B cell (primary cell): ENCODE measurements around the gene OCIAD2. TPM values are rescaled to one million over a fixed set of nuclear protein-coding genes. Genes with fewer than 3 reads are reported as not detected.
A peak's percentile ranks its signal among the peaks of the same experiment; 100 is the strongest.

ENCODE experiments used
- ATAC-seq: fragments of 200-7000 bp; cut with Tn5 transposase; one replicate; pipeline ENCODE4 v1.10.0; 2021; ENCODE audit warnings: low read depth, mild to moderate bottlenecking, moderate number of reproducible peaks, moderate library complexity
- CTCF ChIA-PET: fragments of 350-600 bp; sonication (Branson Sonifier 250); formaldehyde crosslinking; loops from one replicate; lab custom pipeline; 2021; ENCODE audit warnings: antibody characterized with exemption, inconsistent platforms; lab: Charles Lee
- POLR2A ChIA-PET: fragments of 350-600 bp; sonication (Branson Sonifier 250); formaldehyde crosslinking; loops from one replicate; lab custom pipeline; 2021; ENCODE audit warnings: antibody characterized with exemption; lab: Charles Lee
- DNase-seq: peaks from one replicate; pipeline ENCODE4 v3.0.0; 2013
- H2AFZ ChIP-seq: 2 replicates; pipeline ENCODE4 v1.6.1; 2012; ENCODE audit warnings: mild to moderate bottlenecking, low read depth, low read length; ENCODE audit not compliant: insufficient read depth, poor library complexity, severe bottlenecking
- H3K27ac ChIP-seq, 2 donors: 1 replicate in 1 of 2; 2 replicates in 1 of 2; pipeline ENCODE4 v1.5.1; 2012 to 2013; ENCODE audit warnings: low read length in 2 of 2, mild to moderate bottlenecking in 2 of 2, moderate library complexity in 1 of 2
- H3K27me3 ChIP-seq, 4 experiments: fragments of 200-600 bp in 1 of 4; sonication (generic) in 1 of 4; replicated peaks in 1 of 4; 1 replicate in 2 of 4; 2 replicates in 2 of 4; pipeline versions ENCODE4 v1.6.1 to v1.7.0; 2013 to 2016; ENCODE audit warnings: low read length in 3 of 4, mild to moderate bottlenecking in 2 of 4, mixed read lengths in 1 of 4, moderate library complexity in 1 of 4; ENCODE audit not compliant: insufficient read depth in 4 of 4, control insufficient read depth in 3 of 4; ENCODE audit errors: control extremely low read depth in 1 of 4
- H3K36me3 ChIP-seq, 2 experiments: replicated peaks in 1 of 2; 1 replicate in 1 of 2; 2 replicates in 1 of 2; pipeline versions ENCODE4 v1.6.1 to v1.7.1; 2013; ENCODE audit warnings: low read length in 1 of 2; ENCODE audit not compliant: insufficient read depth in 2 of 2, control insufficient read depth in 1 of 2; ENCODE audit errors: control extremely low read depth in 1 of 2, extremely low read depth in 1 of 2
- H3K4me1 ChIP-seq, 2 donors: fragments of 200-600 bp in 1 of 2; sonication (generic) in 1 of 2; 1 replicate in 1 of 2; 2 replicates in 1 of 2; pipeline versions ENCODE4 v1.5.1 to v1.6.1; 2013 to 2017; ENCODE audit warnings: low read length in 2 of 2; ENCODE audit not compliant: control insufficient read depth in 2 of 2, insufficient read depth in 2 of 2
- H3K4me2 ChIP-seq: replicated peaks from 2 replicates; pipeline ENCODE3; 2012; ENCODE audit warnings: mild to moderate bottlenecking, low read depth, low read length; ENCODE audit not compliant: poor library complexity, severe bottlenecking
- H3K4me3 ChIP-seq, 5 experiments: fragments of 200-600 bp in 1 of 5; sonication (generic) in 1 of 5; 1 replicate in 3 of 5; 2 replicates in 2 of 5; pipeline versions ENCODE4 v1.5.1 to v1.7.0; 2011 to 2016; ENCODE audit warnings: low read length in 4 of 5, mild to moderate bottlenecking in 4 of 5, low read depth in 2 of 5, control low read depth in 1 of 5, moderate library complexity in 1 of 5; ENCODE audit not compliant: insufficient read depth in 1 of 5; ENCODE audit errors: control extremely low read depth in 1 of 5, extremely low read depth in 1 of 5
- H3K79me2 ChIP-seq: fragments of 200-600 bp; sonication (generic); one replicate; pipeline ENCODE4 v1.6.0; 2016; ENCODE audit warnings: low read length; ENCODE audit not compliant: control insufficient read depth, insufficient read depth
- H3K9ac ChIP-seq: fragments of 200-600 bp; sonication (generic); 2 replicates; pipeline ENCODE4 v1.6.1; 2017; ENCODE audit warnings: mild to moderate bottlenecking, low read length, moderate library complexity
- H3K9me3 ChIP-seq, 3 donors: one replicate each; pipeline versions ENCODE4 v1.6.1 to v1.7.1; 2013; ENCODE audit warnings: low read length in 2 of 3; ENCODE audit not compliant: control insufficient read depth in 2 of 3, insufficient read depth in 1 of 3; ENCODE audit errors: control extremely low read depth in 1 of 3
- H4K20me1 ChIP-seq: 2 replicates; pipeline ENCODE4 v1.6.0; 2012; ENCODE audit warnings: mild to moderate bottlenecking, low read length; ENCODE audit not compliant: insufficient read depth, control insufficient read depth, poor library complexity, severe bottlenecking
- H3K27ac Mint-ChIP-seq: one replicate; pipeline ENCODE4 v1.8.0; 2021; ENCODE audit warnings: mixed read lengths
- H3K27me3 Mint-ChIP-seq: one replicate; pipeline ENCODE4 v1.8.0; 2021; ENCODE audit warnings: mixed read lengths
- H3K4me1 Mint-ChIP-seq: one replicate; pipeline ENCODE4 v1.8.0; 2021; ENCODE audit warnings: mixed read lengths
- H3K4me3 Mint-ChIP-seq: one replicate; pipeline ENCODE4 v1.8.0; 2021; ENCODE audit warnings: mixed read lengths
- H3K9me3 Mint-ChIP-seq: one replicate; pipeline ENCODE4 v1.8.0; 2022; ENCODE audit warnings: mixed read lengths; ENCODE audit not compliant: insufficient read depth
- EZH2 ChIP-seq: IDR thresholded peaks from 2 replicates; pipeline ENCODE4 v1.6.1; 2012; ENCODE audit warnings: borderline replicate concordance, low read depth, mild to moderate bottlenecking, moderate library complexity, low read length; ENCODE audit not compliant: insufficient read depth, poor library complexity, severe bottlenecking
- WGBS: methylation state at CpG from one replicate; pipeline ENCODE4 v1.1.5; 2013; ENCODE audit warnings: missing lambda C conversion rate; ENCODE audit not compliant: insufficient coverage; 5-methylcytosine and 5-hydroxymethylcytosine counted together
- intact Hi-C: fragments of 100-400 bp; cut with micrococcal nuclease; formaldehyde crosslinking; loops from one replicate; pipeline ENCODE4 v1.10.0; 2022
- polyA minus RNA-seq: library from RNA; depleted of rRNA, polyadenylated mRNA; stranded (reverse); fragments of >200 nt; gene quantifications from 2 replicates; pipeline ENCODE4 v1.2.3, GENCODE V29; 2012
- polyA plus RNA-seq: library from polyadenylated mRNA; depleted of rRNA; stranded (reverse); fragments of >200 nt; gene quantifications from 2 replicates; pipeline ENCODE4 v1.2.3, GENCODE V29; 2012
- total RNA-seq, 2 donors: library from RNA; stranded (reverse); fragments of 120-200 nt in 1 of 2; gene quantifications; 1 replicate in 1 of 2; 2 replicates in 1 of 2; pipeline versions ENCODE4 v1.2.3 to v1.2.4, GENCODE V29; 2013 to 2022
- TF ChIP-seq, protein P1 (sequence below): fragments of 200-600 bp; IDR thresholded peaks from one replicate; pipeline ENCODE4 v1.8.0; 2022; ENCODE audit warnings: antibody characterized with exemption, mild to moderate bottlenecking

Gene OCIAD2, protein sequence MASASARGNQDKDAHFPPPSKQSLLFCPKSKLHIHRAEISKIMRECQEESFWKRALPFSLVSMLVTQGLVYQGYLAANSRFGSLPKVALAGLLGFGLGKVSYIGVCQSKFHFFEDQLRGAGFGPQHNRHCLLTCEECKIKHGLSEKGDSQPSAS
- total RNA-seq (37.0 and 39.3 TPM in 2 replicates), polyA plus RNA-seq (47.9 and 50.0 TPM in 2 replicates), polyA minus RNA-seq (18.9 and 68.9 TPM in 2 replicates)
- 38.2 TPM for total RNA-seq (2013)

DNA sequence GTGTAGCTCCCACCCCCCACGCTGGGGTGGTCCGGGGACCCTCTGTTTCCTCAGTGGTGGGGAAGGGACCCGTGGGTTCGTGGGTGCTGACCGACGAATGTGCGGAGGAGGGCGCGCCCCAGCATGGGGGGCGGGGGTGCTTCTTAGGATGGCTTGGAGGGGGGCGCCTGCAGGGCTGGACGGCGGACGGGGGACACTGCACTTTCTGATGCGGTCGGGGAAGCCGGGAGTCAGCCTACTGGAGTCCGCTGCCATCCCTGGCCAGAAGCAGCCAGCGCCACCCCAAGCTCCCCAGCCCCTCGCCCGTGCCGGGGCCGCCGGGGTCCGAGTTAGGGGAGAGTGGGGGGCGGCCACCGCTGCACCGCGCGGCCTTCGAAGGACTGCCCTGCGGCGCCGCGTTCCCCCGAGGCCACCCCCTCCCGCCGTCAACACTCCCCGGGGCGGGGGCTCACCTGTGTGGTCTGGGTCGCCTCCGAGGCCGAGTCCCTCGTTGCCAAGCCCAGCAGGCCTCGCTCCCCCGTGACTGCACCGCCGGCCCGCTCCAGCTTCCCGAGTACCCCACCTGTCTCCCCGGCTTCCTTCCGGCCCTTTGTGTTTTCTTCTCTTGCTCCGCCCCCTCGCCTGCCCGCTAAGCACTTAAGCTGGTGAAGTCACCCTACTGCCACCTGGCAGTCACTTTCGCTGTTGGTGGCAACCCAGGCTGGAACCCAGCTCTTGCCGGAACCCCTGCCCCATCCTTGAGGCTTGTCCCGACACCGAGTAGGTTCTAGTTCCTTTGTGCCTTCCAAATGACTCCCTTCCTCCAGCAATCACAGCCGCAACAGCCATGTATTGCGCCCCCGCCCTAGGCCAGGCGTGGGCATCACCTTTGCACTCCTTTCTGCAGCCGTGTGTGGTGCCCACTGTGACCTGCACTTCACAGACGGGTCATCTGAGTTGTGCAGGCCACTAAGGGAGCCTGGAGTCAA lies at the start of gene OCIAD2:
Gene OCIAD2 (minus strand): TSS at position 569 of the 968 bp plus-strand sequence. CDS start 2,225 bp downstream, outside the sequence.
- Histone ChIP-seq H3K4me1 (peaks cover 16 to 20% of the 10 kb centered on the region in 2 donors), H3K4me2 (peak within 1 kb of the TSS; percentile 87), H3K27ac (peak within 1 kb of the TSS; percentile 58 to 82), H3K9ac (peak within 1 kb of the TSS; percentile 85), H3K27me3 (no peaks in the 10 kb centered on the region), H4K20me1 (peaks cover under 1% of the 10 kb centered on the region), H3K4me3 (peak within 1 kb of the TSS; percentile 36 to 80 (median 71)), H2AFZ (peak within 1 kb of the TSS; percentile 90), H3K9me3 (no peaks in the 10 kb centered on the region), H3K79me2 (peaks cover 43% of the 10 kb centered on the region), H3K36me3 (peaks cover 3 to 22% of the 10 kb centered on the region in 2 experiments)
- Mint-ChIP-seq H3K4me3 (peak within 1 kb of the TSS; percentile 93), H3K4me1 (peaks cover 27% of the 10 kb centered on the region), H3K9me3 (no peaks in the 10 kb centered on the region), H3K27me3 (no peaks in the 10 kb centered on the region), H3K27ac (peak within 1 kb of the TSS; percentile 86)
- DNase-seq (peak; percentile 88), ATAC-seq (peak; percentile 97)
- ChIA-PET POLR2A (interaction anchor here (1.1 kb wide), 1 partner anchor 126 kb away, joined by 3 read pairs; the partner anchor contains the start of gene FRYL), CTCF (interaction anchor here (0.7 to 4.4 kb wide), 7 partner anchors 8 to 328 kb away, joined by 3 to 42 read pairs (median 5); partner anchors contain the start of gene FRYL)
- TF ChIP-seq EZH2, result no peak
- TF ChIP-seq, protein P1, sequence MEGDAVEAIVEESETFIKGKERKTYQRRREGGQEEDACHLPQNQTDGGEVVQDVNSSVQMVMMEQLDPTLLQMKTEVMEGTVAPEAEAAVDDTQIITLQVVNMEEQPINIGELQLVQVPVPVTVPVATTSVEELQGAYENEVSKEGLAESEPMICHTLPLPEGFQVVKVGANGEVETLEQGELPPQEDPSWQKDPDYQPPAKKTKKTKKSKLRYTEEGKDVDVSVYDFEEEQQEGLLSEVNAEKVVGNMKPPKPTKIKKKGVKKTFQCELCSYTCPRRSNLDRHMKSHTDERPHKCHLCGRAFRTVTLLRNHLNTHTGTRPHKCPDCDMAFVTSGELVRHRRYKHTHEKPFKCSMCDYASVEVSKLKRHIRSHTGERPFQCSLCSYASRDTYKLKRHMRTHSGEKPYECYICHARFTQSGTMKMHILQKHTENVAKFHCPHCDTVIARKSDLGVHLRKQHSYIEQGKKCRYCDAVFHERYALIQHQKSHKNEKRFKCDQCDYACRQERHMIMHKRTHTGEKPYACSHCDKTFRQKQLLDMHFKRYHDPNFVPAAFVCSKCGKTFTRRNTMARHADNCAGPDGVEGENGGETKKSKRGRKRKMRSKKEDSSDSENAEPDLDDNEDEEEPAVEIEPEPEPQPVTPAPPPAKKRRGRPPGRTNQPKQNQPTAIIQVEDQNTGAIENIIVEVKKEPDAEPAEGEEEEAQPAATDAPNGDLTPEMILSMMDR, result peak; percentile 51
- WGBS, result 8% methylated on average over 63 of the region's 65 CpGs
- intact Hi-C loops, result loop anchor here (1.0 to 5.0 kb wide), 4 partner anchors 75 to 328 kb away; partner anchors contain the start of genes FRYL and OCIAD1
